ENCODE data around the gene LAMA1.

DNA sequence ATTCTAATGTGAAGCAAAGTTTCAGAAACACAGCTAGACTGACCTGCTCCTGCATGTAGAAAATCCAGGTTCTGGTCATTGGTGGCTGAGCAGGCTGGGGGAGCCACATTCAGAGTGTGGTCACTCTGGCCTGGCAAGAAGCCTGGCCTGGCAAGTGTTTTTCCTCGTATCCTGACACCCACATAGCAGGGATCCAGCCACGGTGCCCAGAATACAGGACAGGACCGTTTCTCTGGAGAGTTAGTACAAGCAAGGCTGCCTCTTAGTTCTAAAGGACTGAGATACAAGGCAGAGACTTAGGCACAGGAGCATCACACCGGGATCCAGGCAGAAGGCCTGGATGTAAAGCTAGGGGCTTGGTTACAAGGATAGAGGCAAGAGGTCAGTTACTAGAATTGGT lies 4.8 kb upstream of the LAMA1 start:
- no peak for TF ChIP-seq POLR2A (IDR thresholded peaks at IDR 0.05)
- no peak for TF ChIP-seq CTCF (IDR thresholded peaks at IDR 0.05)
